GM06990 (cell line): ENCODE measurements around the gene MAGEB17.
"Not testable (repeated sequence)": the region's sequence is repeated elsewhere in the genome, so short reads cannot be mapped to it uniquely, and the experiment has no call there.

Experiments
- DNase-seq: peaks from one replicate; pipeline ENCODE4 v3.0.0-alpha.2; 2011; ENCODE audit not compliant: insufficient read length; ENCODE audit errors: extremely low read depth
- H3K27me3 ChIP-seq: replicated peaks from 2 replicates; pipeline ENCODE4 v1.6.0; 2011; ENCODE audit warnings: low read length; ENCODE audit not compliant: control insufficient read depth, insufficient read depth
- H3K36me3 ChIP-seq: 2 replicates; pipeline ENCODE4 v1.5.1; 2011; ENCODE audit warnings: low read length; ENCODE audit not compliant: control insufficient read depth, insufficient read depth
- H3K4me3 ChIP-seq: replicated peaks from 2 replicates; pipeline ENCODE4 v1.5.1; 2011; ENCODE audit warnings: low read depth, mild to moderate bottlenecking, control low read depth, low read length
- CTCF ChIP-seq: IDR thresholded peaks from 2 replicates; pipeline ENCODE4 v1.5.1; 2011; ENCODE audit warnings: low read length, control low read depth, mild to moderate bottlenecking, inconsistent platforms; ENCODE audit not compliant: insufficient read depth, poor library complexity, severe bottlenecking

The MAGEB17 gene

GRCh38 chrX:16177260-16177659 is 10.0 kb downstream of the MAGEB17 start:
- Histone ChIP-seq H3K27me3 (no peaks in the 10 kb centered on the region; the same call in 1 of the 2 replicates), H3K4me3 (no peak overlapping the region), H3K36me3 (no peaks in the 10 kb centered on the region)
- no peak for DNase-seq
- TF ChIP-seq CTCF = no peak

- not testable (repeated sequence) for H3K27me3 ChIP-seq, DNase-seq, H3K36me3 ChIP-seq, H3K4me3 ChIP-seq
Observed at GRCh38 chrX:16183843-16184242, 16.6 kb downstream of the MAGEB17 start.

- no peak for TF ChIP-seq CTCF
- Histone ChIP-seq H3K27me3 (no peaks in the 10 kb centered on the region), H3K4me3 (no peak overlapping the region), H3K36me3 (no peaks in the 10 kb centered on the region)
- peak; percentile 34 for DNase-seq
Observed at GRCh38 chrX:16185725-16186136, 18.4 kb downstream of the MAGEB17 start.

GRCh38 chrX:16186380-16187007 is 19.2 kb downstream of the MAGEB17 start:
- Histone ChIP-seq H3K4me3 (no peak overlapping the region), H3K27me3 (no peaks in the 10 kb centered on the region), H3K36me3 (no peaks in the 10 kb centered on the region)
- TF ChIP-seq CTCF = no peak
- no peak for DNase-seq

GRCh38 chrX:16187024-16187760 is 19.9 kb downstream of the MAGEB17 start:
- Histone ChIP-seq H3K27me3 (no peaks in the 10 kb centered on the region), H3K4me3 (no peak overlapping the region), H3K36me3 (no peaks in the 10 kb centered on the region)
- DNase-seq = no peak
- TF ChIP-seq CTCF = no peak

GRCh38 chrX:16188687-16189086 is 21.4 kb downstream of the MAGEB17 start:
- no peak for DNase-seq
- TF ChIP-seq CTCF = no peak
- no peaks in the 10 kb centered on the region for H3K36me3 ChIP-seq
- H3K27me3 ChIP-seq = no peaks in the 10 kb centered on the region
- H3K4me3 ChIP-seq = no peak overlapping the region
